ENCODE measurements around the gene CDH4. TPM values are rescaled to one million over a fixed set of nuclear protein-coding genes. Genes with fewer than 3 reads are reported as not detected.

Gene CDH4
- total and polyA plus RNA-seq, 9 of the 15 experiments (the other 6 are each of a cell fraction or from before 2014, with no cell fraction given), result 0.04 TPM; not detected in 8

DNA sequence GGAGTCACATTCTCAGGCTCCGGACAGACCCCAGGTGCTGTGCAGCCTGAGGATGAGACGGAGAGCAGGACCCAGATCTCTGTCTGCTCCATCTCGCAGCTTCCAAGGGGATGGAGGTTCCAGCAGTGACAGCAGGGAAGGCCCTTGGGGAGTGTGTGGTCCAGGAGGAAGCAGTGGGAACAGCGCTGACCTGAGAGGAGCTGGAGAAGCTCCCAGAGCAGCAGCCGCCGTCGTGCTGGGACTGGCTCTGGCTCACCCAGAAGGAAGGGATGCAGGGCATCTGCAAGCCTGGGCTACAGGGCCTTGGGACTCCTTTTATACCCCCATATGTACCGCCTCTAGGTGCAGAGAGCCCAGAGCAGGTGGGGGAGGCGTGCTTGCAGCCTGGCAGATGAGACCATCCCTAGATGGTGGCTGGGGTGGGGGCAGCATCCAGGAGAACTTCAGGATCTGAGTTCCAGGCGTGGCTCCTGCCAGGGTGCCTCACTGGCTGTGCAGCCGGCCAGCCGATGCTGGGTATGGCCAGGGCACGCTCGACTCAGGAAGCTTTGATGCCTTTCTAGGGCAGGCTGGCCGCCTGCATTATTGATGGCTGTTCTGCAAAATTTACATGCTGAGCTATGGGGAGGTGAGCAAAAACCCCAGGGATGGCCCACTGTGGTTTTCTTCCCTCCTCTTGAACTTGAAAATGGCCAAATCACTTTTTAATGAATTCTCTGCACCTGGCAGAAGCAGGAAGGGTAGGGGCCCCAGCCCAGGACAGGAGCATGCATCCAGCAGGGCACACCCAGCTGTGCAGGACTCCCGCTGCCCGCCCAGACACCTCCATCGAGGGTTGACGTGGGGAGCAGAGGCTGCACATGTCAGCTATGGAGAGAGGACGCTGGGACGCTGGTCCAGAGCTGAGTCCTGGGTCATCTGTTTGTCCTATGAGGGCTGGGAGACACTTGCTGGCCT, 634.0 kb downstream of the CDH4 start (continued):
- TF ChIP-seq TBP (optimal IDR thresholded peaks at IDR 0.05; ENCODE audit: low read depth, low read length), result no peak

DNA sequence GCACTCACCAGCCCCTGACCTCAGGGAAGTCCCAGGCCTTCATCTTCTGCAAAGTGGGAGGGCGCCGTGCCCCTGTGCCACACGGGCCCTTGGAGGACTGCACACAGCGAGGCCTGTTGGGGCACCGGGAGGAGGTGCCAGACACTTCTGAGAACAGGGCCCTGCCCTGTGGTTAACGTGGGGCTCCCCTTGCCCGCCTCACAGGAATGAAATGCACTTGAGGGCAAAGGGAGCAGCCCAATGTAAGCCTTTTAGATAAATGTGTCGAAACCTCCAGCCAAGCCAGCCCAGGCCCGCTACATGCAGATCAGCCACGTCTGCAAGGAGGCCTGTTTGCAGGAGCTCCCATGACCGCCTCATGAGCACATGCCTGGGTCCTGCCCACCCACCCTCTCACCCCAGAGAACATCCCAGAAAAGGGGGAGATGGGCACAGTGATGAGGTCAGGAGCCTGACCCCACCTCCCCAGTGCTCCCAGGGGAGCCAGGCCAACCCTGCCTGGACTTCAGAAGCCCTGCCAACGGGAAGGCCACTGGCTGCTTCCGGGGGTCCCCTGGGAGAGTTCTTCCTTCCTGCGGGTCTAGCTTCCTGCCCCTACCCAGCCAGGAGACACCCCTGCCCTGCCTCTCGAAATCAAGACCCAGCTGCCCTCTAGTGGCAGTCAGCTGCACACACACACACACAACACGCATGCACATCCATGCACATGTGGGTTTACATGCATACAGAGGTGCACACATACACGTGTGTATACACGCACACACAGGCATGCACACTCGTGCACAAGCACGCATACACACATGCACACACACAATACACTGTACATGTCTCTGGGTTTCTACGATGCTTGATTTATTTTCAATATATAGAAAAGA, 634.9 kb downstream of the CDH4 start:
- peak; percentile 56 to 76 (median 66) for DNase-seq (ENCODE audit: extremely low read depth in 1 of 4, low spot score in 3 of 4)
- in situ Hi-C loops (cut with MboI), result loop anchor here (25.0 kb wide), 1 partner anchor 1675 kb away; no protein-coding TSS in a partner anchor
- TF ChIP-seq, protein P1, sequence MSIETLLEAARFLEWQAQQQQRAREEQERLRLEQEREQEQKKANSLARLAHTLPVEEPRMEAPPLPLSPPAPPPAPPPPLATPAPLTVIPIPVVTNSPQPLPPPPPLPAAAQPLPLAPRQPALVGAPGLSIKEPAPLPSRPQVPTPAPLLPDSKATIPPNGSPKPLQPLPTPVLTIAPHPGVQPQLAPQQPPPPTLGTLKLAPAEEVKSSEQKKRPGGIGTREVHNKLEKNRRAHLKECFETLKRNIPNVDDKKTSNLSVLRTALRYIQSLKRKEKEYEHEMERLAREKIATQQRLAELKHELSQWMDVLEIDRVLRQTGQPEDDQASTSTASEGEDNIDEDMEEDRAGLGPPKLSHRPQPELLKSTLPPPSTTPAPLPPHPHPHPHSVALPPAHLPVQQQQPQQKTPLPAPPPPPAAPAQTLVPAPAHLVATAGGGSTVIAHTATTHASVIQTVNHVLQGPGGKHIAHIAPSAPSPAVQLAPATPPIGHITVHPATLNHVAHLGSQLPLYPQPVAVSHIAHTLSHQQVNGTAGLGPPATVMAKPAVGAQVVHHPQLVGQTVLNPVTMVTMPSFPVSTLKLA (conservative IDR thresholded peaks at IDR 0.05), result 0 out of 4 replicates have a peak, but pooled peaks of 1 of the 2 experiments have one; percentile 19
- TF ChIP-seq, protein P2, sequence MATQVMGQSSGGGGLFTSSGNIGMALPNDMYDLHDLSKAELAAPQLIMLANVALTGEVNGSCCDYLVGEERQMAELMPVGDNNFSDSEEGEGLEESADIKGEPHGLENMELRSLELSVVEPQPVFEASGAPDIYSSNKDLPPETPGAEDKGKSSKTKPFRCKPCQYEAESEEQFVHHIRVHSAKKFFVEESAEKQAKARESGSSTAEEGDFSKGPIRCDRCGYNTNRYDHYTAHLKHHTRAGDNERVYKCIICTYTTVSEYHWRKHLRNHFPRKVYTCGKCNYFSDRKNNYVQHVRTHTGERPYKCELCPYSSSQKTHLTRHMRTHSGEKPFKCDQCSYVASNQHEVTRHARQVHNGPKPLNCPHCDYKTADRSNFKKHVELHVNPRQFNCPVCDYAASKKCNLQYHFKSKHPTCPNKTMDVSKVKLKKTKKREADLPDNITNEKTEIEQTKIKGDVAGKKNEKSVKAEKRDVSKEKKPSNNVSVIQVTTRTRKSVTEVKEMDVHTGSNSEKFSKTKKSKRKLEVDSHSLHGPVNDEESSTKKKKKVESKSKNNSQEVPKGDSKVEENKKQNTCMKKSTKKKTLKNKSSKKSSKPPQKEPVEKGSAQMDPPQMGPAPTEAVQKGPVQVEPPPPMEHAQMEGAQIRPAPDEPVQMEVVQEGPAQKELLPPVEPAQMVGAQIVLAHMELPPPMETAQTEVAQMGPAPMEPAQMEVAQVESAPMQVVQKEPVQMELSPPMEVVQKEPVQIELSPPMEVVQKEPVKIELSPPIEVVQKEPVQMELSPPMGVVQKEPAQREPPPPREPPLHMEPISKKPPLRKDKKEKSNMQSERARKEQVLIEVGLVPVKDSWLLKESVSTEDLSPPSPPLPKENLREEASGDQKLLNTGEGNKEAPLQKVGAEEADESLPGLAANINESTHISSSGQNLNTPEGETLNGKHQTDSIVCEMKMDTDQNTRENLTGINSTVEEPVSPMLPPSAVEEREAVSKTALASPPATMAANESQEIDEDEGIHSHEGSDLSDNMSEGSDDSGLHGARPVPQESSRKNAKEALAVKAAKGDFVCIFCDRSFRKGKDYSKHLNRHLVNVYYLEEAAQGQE (IDR thresholded peaks at IDR 0.05; ENCODE audit: borderline replicate concordance), result peak; percentile 32; the same call in 1 of the 2 replicates
- TF ChIP-seq, protein P2 (CRISPR knock-in tag; IDR thresholded peaks at IDR 0.05; ENCODE audit: low read depth), result no peak

More for the DNA sequence above, 634.9 kb downstream of the CDH4 start:
- Histone ChIP-seq H3K79me2 (ENCODE audit: control insufficient read depth, insufficient read depth, low read length) (no peaks in the 10 kb centered on the region), H3K9me1 (ENCODE audit: control insufficient read depth, insufficient read depth, low read length) (no peaks in the 10 kb centered on the region), H3K4me1 (replicated peaks in 1 of 2; ENCODE audit: control insufficient read depth in 2 of 2, insufficient read depth in 2 of 2, low read length in 2 of 2) (no peaks in the 10 kb centered on the region; a peak in 2 of 5 replicates), H3K36me3 (ENCODE audit: control insufficient read depth, insufficient read depth, low read length) (no peaks in the 10 kb centered on the region), H4K20me1 (replicated peaks; ENCODE audit: control insufficient read depth, insufficient read depth, low read length) (peaks cover 6% of the 10 kb centered on the region), H3K4me3 (no peak overlapping the region), H3K4me2 (ENCODE audit: insufficient read depth, low read length) (no peak overlapping the region), H3K27ac (ENCODE audit: extremely low read depth, low read depth, low read length) (no peak overlapping the region), H3K27me3 (ENCODE audit: control insufficient read depth in 2 of 2, insufficient read depth in 2 of 2, low read length in 2 of 2) (peaks cover 22 to 44% of the 10 kb centered on the region in 2 experiments), H3K9me3 (replicated peaks; ENCODE audit: control insufficient read depth, insufficient read depth, low read depth, low read length) (no peaks in the 10 kb centered on the region), H3K9ac (ENCODE audit: insufficient read depth in 1 of 2, low read depth in 2 of 2, low read length in 2 of 2) (no peak overlapping the region), H2AFZ (ENCODE audit: low read depth, low read length) (no peak overlapping the region)
- ChIA-PET POLR2A (interaction anchor here (0.6 kb wide), 1 partner anchor 952 kb away, joined by 3 read pairs; no protein-coding TSS in a partner anchor), CTCF (ENCODE audit: low intra/inter-chr PET ratio) (interaction anchor here (0.6 kb wide), 1 partner anchor 560 kb away, joined by 4 read pairs; no protein-coding TSS in a partner anchor)
- peak; percentile 89 for ATAC-seq
- intact Hi-C loops (cut with micrococcal nuclease), result no loop called here
- WGBS (ENCODE audit: insufficient coverage, low coverage, missing lambda C conversion rate), result 2% methylated on average over 18 of the region's 21 CpGs
- peak; percentile 60 for FAIRE-seq
- no TSS peak for BruUV-seq (replicated peaks)
